C4-2B (cell line): Measurements from ENCODE around the gene MAPRE2.

ENCODE experiments used
- H3K27ac ChIP-seq: fragments of 450-650 bp; 2 replicates; pipeline ENCODE4 v1.5.1; 2017
- ZFX ChIP-seq: fragments of 450-650 bp; IDR thresholded peaks from 2 replicates; pipeline ENCODE4 v1.6.1; 2017
- TF ChIP-seq, protein P1 (sequence below): fragments of 450-650 bp; conservative IDR thresholded peaks from 2 replicates; pipeline ENCODE4 v1.5.1; 2017; ENCODE audit warnings: mild to moderate bottlenecking

The MAPRE2 gene

DNA sequence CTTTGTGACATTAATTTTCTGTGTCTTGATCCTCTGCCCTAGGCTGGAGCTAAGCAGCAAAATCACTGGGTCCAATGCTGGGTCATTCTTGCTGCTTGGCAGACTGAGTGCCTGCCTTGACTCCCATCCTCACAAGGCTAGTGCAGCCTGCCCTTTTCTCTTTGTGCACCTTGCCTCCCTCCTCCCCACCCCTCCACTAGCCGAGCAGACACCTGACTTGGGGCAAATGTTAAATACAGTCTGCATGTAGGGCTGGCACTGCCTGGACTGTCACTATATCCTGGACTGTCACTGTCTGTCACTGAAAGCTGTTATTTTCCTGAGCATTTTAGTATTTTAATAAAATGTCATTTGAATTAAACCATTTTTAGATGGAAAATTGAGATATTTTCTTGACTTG lies 33.4 kb downstream of the MAPRE2 start:
- TF ChIP-seq ZFX = no peak
- TF ChIP-seq, protein P1, sequence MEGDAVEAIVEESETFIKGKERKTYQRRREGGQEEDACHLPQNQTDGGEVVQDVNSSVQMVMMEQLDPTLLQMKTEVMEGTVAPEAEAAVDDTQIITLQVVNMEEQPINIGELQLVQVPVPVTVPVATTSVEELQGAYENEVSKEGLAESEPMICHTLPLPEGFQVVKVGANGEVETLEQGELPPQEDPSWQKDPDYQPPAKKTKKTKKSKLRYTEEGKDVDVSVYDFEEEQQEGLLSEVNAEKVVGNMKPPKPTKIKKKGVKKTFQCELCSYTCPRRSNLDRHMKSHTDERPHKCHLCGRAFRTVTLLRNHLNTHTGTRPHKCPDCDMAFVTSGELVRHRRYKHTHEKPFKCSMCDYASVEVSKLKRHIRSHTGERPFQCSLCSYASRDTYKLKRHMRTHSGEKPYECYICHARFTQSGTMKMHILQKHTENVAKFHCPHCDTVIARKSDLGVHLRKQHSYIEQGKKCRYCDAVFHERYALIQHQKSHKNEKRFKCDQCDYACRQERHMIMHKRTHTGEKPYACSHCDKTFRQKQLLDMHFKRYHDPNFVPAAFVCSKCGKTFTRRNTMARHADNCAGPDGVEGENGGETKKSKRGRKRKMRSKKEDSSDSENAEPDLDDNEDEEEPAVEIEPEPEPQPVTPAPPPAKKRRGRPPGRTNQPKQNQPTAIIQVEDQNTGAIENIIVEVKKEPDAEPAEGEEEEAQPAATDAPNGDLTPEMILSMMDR = no peak

DNA sequence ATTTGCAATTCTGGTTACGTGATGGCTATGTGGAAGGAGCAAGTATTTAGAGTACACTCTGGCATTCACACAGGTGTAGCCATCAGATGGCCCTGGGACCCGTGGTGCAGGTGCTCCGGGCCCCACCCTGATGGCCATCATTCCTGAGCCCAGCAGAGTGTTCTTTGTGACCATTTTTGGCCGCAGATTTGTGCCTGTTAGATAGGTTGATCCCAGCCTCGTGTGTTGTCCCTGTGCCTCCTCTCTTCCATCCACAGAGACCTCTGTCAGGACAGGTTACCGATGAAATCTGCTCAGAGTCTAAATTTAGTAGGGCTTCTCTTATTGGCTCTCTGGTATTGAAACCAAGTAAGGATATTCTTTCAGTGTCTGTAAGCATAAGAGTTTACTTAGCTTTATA lies 33.9 kb downstream of the MAPRE2 start:
- H3K27ac ChIP-seq = no peak overlapping the region
- no peak for TF ChIP-seq ZFX
- TF ChIP-seq, protein P1 = no peak

More for the DNA sequence above, 33.4 kb downstream of the MAPRE2 start:
- no peak overlapping the region for H3K27ac ChIP-seq

DNA sequence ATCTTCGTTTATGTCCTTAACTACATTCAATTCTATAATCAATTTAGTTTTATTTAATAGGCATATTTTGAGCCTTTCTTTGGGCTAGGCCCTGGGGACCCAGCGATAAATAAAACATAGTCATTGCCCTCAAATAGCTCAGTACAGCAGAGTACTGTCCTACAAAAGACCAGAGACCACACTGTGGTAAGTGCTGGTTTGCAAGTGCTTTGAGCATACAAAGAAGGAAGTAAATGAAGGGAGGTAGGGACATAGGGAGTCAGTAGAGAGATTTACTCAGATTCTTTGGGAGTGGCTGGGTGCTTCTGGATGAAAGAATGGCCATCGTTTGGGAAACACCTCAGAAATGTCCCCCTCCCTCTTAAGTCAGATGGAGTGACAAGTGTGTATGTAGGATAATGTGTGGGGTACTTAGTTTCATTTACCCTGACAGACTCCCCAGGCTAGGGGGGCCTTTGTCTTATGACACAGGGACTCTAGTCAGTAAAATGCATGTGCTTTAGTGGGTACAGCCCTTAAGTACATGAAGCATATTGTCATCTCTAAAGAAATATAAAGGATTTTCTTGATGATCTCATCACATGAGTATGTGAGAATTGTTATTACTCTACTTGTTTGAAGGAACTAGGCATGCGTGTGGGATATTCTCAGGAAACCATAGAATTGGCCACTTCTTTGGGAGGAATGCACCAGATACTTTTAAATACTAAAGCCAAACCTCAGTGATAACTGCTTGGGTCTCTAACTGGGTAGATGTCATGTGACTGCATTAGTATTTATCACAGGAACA lies 35.1 kb downstream of the MAPRE2 start:
- TF ChIP-seq, protein P1 = no peak
- no peak for TF ChIP-seq ZFX
- H3K27ac ChIP-seq = no peak overlapping the region

DNA sequence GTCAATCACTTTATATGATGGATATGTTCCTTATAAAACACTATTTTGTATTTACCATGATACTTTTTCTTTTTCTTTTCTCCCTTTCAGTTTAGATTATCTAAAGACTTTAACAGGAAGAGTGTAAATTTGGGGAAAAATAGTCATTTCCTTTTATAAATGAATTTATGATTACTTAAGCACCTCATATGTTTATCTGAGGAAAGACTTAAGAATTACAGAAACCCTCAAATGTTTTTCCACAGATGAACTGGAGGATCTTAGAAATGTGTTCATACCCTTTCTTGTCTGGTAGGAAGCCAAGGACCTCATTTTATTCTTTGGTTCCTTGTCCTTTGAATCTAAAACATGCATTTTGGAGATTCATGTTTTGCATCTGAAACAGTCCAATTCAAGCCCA lies 36.7 kb downstream of the MAPRE2 start:
- no peak for TF ChIP-seq ZFX
- TF ChIP-seq, protein P1 = no peak
- no peak overlapping the region for H3K27ac ChIP-seq

DNA sequence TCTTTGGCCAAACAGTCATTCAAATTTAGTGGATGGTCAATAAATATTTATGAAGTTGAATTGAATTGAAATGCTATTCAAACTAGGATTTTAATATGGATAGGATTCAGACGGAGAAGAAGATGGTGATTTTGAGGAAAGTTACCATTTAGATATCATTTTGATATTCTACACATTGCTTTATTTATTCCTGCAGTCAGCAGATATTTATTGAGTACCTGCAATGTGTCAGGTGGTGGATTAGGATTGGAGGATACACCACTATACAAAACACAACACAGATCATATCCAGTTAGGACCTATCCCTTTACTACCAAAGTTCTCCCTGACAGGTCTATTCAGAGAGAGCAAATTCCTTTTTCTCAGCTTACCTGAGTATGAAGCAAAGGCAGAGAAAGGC lies 38.8 kb downstream of the MAPRE2 start:
- H3K27ac ChIP-seq = no peak overlapping the region
- no peak for TF ChIP-seq ZFX
- TF ChIP-seq, protein P1 = no peak

DNA sequence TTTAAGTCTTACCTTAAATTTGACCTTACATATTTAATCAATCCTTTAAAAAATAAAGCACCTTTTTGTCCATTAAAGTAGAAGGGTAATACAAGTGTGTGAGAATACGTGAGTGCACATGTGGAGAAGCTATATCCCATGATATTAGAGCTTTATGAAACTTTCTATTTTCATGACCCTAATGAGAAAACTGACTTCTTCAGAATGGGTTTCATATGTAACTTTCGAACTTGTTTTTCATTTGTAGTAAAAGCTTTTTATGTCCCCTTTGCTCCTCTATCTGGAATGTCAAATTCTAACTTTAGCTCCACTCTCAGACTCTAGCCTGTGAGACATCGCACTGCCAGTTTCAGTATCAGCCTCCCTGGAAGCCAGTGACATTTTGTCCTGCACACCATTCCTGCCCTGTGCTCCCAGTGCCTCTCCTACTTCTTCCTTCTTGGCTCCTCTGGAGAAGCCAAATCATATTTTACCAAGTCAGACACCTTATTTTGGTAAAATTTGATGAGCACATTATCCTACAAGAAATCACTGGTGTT lies 42.0 kb downstream of the MAPRE2 start:
- no peak overlapping the region for H3K27ac ChIP-seq
- TF ChIP-seq ZFX = no peak
- TF ChIP-seq, protein P1 = no peak

DNA sequence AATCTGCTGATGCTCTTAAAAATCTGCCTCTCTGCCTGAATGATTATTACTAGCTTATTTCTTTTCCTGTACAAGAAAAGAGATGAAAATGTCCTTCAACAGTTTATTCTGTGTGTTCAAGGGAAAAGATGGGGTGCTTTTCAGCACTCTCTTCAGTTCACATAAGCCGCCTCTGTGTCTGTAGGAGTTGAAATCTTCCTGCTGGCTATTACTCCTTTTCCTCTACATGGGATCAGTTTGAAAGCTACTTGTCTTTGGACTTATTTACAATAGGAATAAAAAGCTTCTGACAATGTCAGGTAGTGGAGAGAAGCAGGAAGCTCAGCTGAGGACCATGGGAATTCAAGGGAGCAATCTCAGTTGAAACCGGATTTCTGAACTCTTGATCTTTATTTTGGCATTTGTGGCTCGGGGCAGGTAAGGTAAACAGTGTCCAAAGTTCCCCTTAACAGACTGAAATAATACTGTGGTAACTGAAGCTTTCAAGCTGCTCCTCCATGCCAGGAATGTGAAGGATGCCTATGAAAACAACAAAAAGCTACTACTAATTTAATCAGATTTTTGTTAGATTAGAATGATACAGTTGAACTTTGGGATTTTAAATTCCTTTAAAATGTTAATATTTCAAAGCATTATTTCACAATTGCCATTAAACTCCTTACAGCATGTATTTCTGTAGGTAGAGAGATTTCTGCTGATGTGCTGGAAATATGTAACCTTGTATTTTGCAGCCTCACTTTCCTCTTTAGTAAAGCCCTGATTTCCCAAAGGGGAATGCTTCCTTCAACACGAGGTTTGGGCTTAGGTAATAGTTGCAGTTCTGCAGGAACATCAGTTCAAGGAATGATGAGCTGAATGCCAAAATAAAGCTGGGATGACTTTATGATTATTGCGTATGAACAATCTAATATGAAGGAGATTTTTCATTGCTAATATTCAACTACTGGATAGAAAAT lies 43.6 kb downstream of the MAPRE2 start:
- TF ChIP-seq ZFX = no peak
- TF ChIP-seq, protein P1 = no peak
- H3K27ac ChIP-seq = no peak overlapping the region
